H9 (cell line): ENCODE measurements around the gene PGM2. TPM values are rescaled to one million over a fixed set of nuclear protein-coding genes. Genes with fewer than 3 reads are reported as not detected.

Experiments used
- DNase-seq: peaks from one replicate; pipeline ENCODE4 v3.0.0-alpha.2; 2017
- H2AFZ ChIP-seq: one replicate; pipeline ENCODE4 v1.6.1; 2013; ENCODE audit warnings: mild to moderate bottlenecking, low read length, control low read depth, moderate library complexity
- H2AK5ac ChIP-seq: 2 replicates; pipeline ENCODE4 v1.6.1; 2013; ENCODE audit warnings: low read length, control low read depth, mixed read lengths; ENCODE audit not compliant: insufficient read length
- H2BK120ac ChIP-seq: one replicate; pipeline ENCODE4 v1.6.1; 2013; ENCODE audit warnings: low read depth, mild to moderate bottlenecking, low read length, control low read depth, inconsistent platforms; ENCODE audit not compliant: poor library complexity, severe bottlenecking
- H2BK12ac ChIP-seq: 2 replicates; pipeline ENCODE4 v1.6.1; 2013; ENCODE audit warnings: low read length, control low read depth, mixed read lengths, low read depth; ENCODE audit not compliant: insufficient read length
- H2BK15ac ChIP-seq: 2 replicates; pipeline ENCODE4 v1.6.1; 2013; ENCODE audit warnings: low read depth, low read length, control low read depth
- H2BK20ac ChIP-seq: one replicate; pipeline ENCODE4 v1.6.1; 2013; ENCODE audit warnings: low read depth, mild to moderate bottlenecking, low read length, control low read depth, inconsistent platforms; ENCODE audit not compliant: poor library complexity, severe bottlenecking
- H2BK5ac ChIP-seq: 2 replicates; pipeline ENCODE4 v1.6.1; 2013; ENCODE audit warnings: low read length, control low read depth, mixed read lengths; ENCODE audit not compliant: insufficient read length
- H3K14ac ChIP-seq: 2 replicates; pipeline ENCODE4 v1.6.1; 2013; ENCODE audit warnings: low read length, control low read depth; ENCODE audit not compliant: insufficient read depth
- H3K18ac ChIP-seq: 2 replicates; pipeline ENCODE4 v1.6.1; 2013; ENCODE audit warnings: low read depth, mild to moderate bottlenecking, mixed read lengths, low read length, control low read depth; ENCODE audit not compliant: insufficient read length
- H3K23ac ChIP-seq: 2 replicates; pipeline ENCODE4 v1.6.1; 2013; ENCODE audit warnings: low read length, control low read depth, mixed read lengths, low read depth; ENCODE audit not compliant: insufficient read length
- H3K23me2 ChIP-seq: 2 replicates; pipeline ENCODE4 v1.6.1; 2013; ENCODE audit warnings: low read depth, mild to moderate bottlenecking, mixed read lengths, low read length, control low read depth; ENCODE audit not compliant: insufficient read length, poor library complexity, severe bottlenecking
- H3K27ac ChIP-seq: 2 replicates; pipeline ENCODE4 v1.5.1; 2013; ENCODE audit warnings: low read length, control low read depth, mixed read lengths, low read depth; ENCODE audit not compliant: insufficient read length
- H3K27me3 ChIP-seq: 2 replicates; pipeline ENCODE4 v1.6.1; 2013; ENCODE audit warnings: low read length, control low read depth, inconsistent platforms; ENCODE audit not compliant: insufficient read depth
- H3K4ac ChIP-seq: 2 replicates; pipeline ENCODE4 v1.6.1; 2013; ENCODE audit warnings: low read depth, mild to moderate bottlenecking, control low read depth, inconsistent platforms, low read length, moderate library complexity
- H3K4me1 ChIP-seq: 2 replicates; pipeline ENCODE4 v1.6.1; 2013; ENCODE audit warnings: low read length, control low read depth, inconsistent platforms; ENCODE audit not compliant: insufficient read depth
- H3K4me2 ChIP-seq: 2 replicates; pipeline ENCODE4 v1.6.1; 2013; ENCODE audit warnings: low read length, control low read depth, mixed read lengths; ENCODE audit not compliant: insufficient read length, insufficient read depth
- H3K56ac ChIP-seq: 2 replicates; pipeline ENCODE4 v1.6.1; 2013; ENCODE audit warnings: low read depth, mild to moderate bottlenecking, mixed read lengths, low read length, control low read depth; ENCODE audit not compliant: insufficient read length
- H3K79me1 ChIP-seq: 2 replicates; pipeline ENCODE4 v1.6.1; 2013; ENCODE audit warnings: low read depth, mild to moderate bottlenecking, moderate library complexity, low read length, control low read depth, inconsistent platforms; ENCODE audit not compliant: insufficient read depth, poor library complexity, severe bottlenecking
- H3K79me2 ChIP-seq: 2 replicates; pipeline ENCODE4 v1.6.1; 2013; ENCODE audit warnings: low read length, control low read depth, inconsistent platforms; ENCODE audit not compliant: insufficient read depth
- H3K9ac ChIP-seq: 2 replicates; pipeline ENCODE4 v1.6.1; 2013; ENCODE audit warnings: low read length, control low read depth, mixed read lengths; ENCODE audit not compliant: insufficient read length; ENCODE audit errors: extremely low read depth
- H3K9me3 ChIP-seq: one replicate; pipeline ENCODE4 v1.6.1; 2013; ENCODE audit warnings: low read depth, low read length, inconsistent platforms; ENCODE audit not compliant: control insufficient read depth
- H3T11ph ChIP-seq: one replicate; pipeline ENCODE4 v1.6.1; 2013; ENCODE audit warnings: mild to moderate bottlenecking, low read length, control low read depth, inconsistent platforms
- H4K20me1 ChIP-seq: one replicate; pipeline ENCODE4 v1.6.1; 2013; ENCODE audit not compliant: control insufficient read depth, insufficient read length, insufficient read depth
- H4K5ac ChIP-seq: 2 replicates; pipeline ENCODE4 v1.6.1; 2013; ENCODE audit warnings: low read depth, mild to moderate bottlenecking, mixed read lengths, low read length, control low read depth; ENCODE audit not compliant: insufficient read length
- H4K8ac ChIP-seq: replicated peaks from 2 replicates; pipeline ENCODE4 v1.6.1; 2013; ENCODE audit warnings: low read length, control low read depth, mixed read lengths, low read depth; ENCODE audit not compliant: insufficient read length
- H4K91ac ChIP-seq: 2 replicates; pipeline ENCODE4 v1.6.1; 2013; ENCODE audit warnings: low read depth, mild to moderate bottlenecking, moderate library complexity, mixed read lengths, low read length, control low read depth; ENCODE audit not compliant: insufficient read length
- H3K27ac Mint-ChIP-seq, 3 experiments: 2 replicates in 2 of 3; 3 replicates in 1 of 3; pipeline ENCODE4 v1.8.0; 2020 to 2021; ENCODE audit warnings: mixed read lengths in 3 of 3, mild to moderate bottlenecking in 1 of 3, moderate library complexity in 1 of 3
- H3K27me3 Mint-ChIP-seq: 2 replicates; pipeline ENCODE4 v1.8.0; 2021; ENCODE audit warnings: low read depth, mild to moderate bottlenecking, moderate library complexity, mixed read lengths
- H3K36me3 Mint-ChIP-seq, 3 experiments: 2 replicates in 2 of 3; 3 replicates in 1 of 3; pipeline ENCODE4 v1.8.0; 2020 to 2021; ENCODE audit warnings: low read depth in 3 of 3, mixed read lengths in 3 of 3; ENCODE audit not compliant: insufficient read depth in 1 of 3
- H3K4me1 Mint-ChIP-seq, 2 experiments: 2 replicates each; pipeline ENCODE4 v1.8.0; 2020; ENCODE audit warnings: mixed read lengths in 2 of 2
- H3K4me3 Mint-ChIP-seq, 2 experiments: 2 replicates in 1 of 2; 3 replicates in 1 of 2; pipeline ENCODE4 v1.8.0; 2020 to 2021; ENCODE audit warnings: mild to moderate bottlenecking in 2 of 2, mixed read lengths in 2 of 2, moderate library complexity in 1 of 2
- H3K9me3 Mint-ChIP-seq, 2 experiments: 2 replicates in 1 of 2; 3 replicates in 1 of 2; pipeline ENCODE4 v1.8.0; 2020; ENCODE audit warnings: mild to moderate bottlenecking in 2 of 2, mixed read lengths in 2 of 2, moderate library complexity in 1 of 2
- WGBS: extraction: QIAGEN DNeasy Blood & Tissue Kit; methylation state at CpG from one replicate; pipeline ENCODE4 v1.1.7; 2013; ENCODE audit warnings: missing lambda C conversion rate, low lambda C conversion rate, mixed read lengths; ENCODE audit not compliant: insufficient read length; ENCODE audit errors: extremely low coverage; 5-methylcytosine and 5-hydroxymethylcytosine counted together
- total RNA-seq: library from RNA; stranded (reverse); gene quantifications from 2 replicates; pipeline ENCODE4 v1.2.1, GENCODE V29; 2021
- TF ChIP-seq, protein P1 (sequence below): fragments of 200-600 bp; sonication (generic); conservative IDR thresholded peaks from 3 replicates; pipeline ENCODE4 v1.8.0; 2021; ENCODE audit warnings: antibody characterized with exemption, mild to moderate bottlenecking

PGM2 gene
- total RNA-seq, 1 experiment from 2014 or later = 26.6 TPM

- no peak overlapping the region for H3K4me2 ChIP-seq
- H3K18ac ChIP-seq = no peak overlapping the region
- Mint-ChIP-seq H3K4me1 (peaks cover 0 to 2% of the 10 kb centered on the region in 2 experiments; a peak in 2 of 4 replicates), H3K4me3 (no peak overlapping the region), H3K36me3 (peaks cover 9 to 34% (median 34%) of the 10 kb centered on the region in 3 experiments; a peak in 6 of 7 replicates), H3K9me3 (no peaks in the 10 kb centered on the region), H3K27me3 (no peaks in the 10 kb centered on the region), H3K27ac (0 out of 7 replicates have a peak overlapping the region, but pooled peaks of 1 of the 3 experiments have one; percentile 48)
- H2AFZ ChIP-seq = no peak overlapping the region
- no peak overlapping the region for H3K4ac ChIP-seq
- no peak overlapping the region for H4K91ac ChIP-seq
- H2BK15ac ChIP-seq = no peak overlapping the region
- H3K14ac ChIP-seq = no peak overlapping the region
- no peak overlapping the region for H3T11ph ChIP-seq
- H3K79me1 ChIP-seq = no peaks in the 10 kb centered on the region
- TF ChIP-seq, protein P1, sequence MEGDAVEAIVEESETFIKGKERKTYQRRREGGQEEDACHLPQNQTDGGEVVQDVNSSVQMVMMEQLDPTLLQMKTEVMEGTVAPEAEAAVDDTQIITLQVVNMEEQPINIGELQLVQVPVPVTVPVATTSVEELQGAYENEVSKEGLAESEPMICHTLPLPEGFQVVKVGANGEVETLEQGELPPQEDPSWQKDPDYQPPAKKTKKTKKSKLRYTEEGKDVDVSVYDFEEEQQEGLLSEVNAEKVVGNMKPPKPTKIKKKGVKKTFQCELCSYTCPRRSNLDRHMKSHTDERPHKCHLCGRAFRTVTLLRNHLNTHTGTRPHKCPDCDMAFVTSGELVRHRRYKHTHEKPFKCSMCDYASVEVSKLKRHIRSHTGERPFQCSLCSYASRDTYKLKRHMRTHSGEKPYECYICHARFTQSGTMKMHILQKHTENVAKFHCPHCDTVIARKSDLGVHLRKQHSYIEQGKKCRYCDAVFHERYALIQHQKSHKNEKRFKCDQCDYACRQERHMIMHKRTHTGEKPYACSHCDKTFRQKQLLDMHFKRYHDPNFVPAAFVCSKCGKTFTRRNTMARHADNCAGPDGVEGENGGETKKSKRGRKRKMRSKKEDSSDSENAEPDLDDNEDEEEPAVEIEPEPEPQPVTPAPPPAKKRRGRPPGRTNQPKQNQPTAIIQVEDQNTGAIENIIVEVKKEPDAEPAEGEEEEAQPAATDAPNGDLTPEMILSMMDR = no peak
- no peaks in the 10 kb centered on the region for H4K20me1 ChIP-seq
- no peaks in the 10 kb centered on the region for H3K9me3 ChIP-seq
- no peak overlapping the region for H3K56ac ChIP-seq
- no peaks in the 10 kb centered on the region for H3K79me2 ChIP-seq
- no peak overlapping the region for H2BK20ac ChIP-seq
- H4K8ac ChIP-seq = no peak overlapping the region
- H3K4me1 ChIP-seq = no peaks in the 10 kb centered on the region
- H2BK12ac ChIP-seq = no peak overlapping the region
- no peak overlapping the region for H3K9ac ChIP-seq
- no peaks in the 10 kb centered on the region for H3K27me3 ChIP-seq
- no peak overlapping the region for H4K5ac ChIP-seq
- no peak overlapping the region for H2BK5ac ChIP-seq
- no peaks in the 10 kb centered on the region for H3K23me2 ChIP-seq
- H2AK5ac ChIP-seq = no peak overlapping the region
- H3K27ac ChIP-seq = no peak overlapping the region
- no peak overlapping the region for H3K23ac ChIP-seq
- no peak for DNase-seq
- H2BK120ac ChIP-seq = no peak overlapping the region
- no CpG with 5 or more reads among the region's 4 CpGs for WGBS
Measured at GRCh38 chr4:37845201-37845600, 18.7 kb downstream of the PGM2 start.
